Ovary (tissue), 9 donors: ENCODE measurements around the gene OLFML2A. TPM values are rescaled to one million over a fixed set of nuclear protein-coding genes. Genes with fewer than 3 reads are reported as not detected.

ENCODE experiments used
- DNase-seq, 5 donors: peaks; one replicate each; pipeline ENCODE4 v3.0.0-alpha.2; 2019 to 2020
- H3K27ac ChIP-seq, 2 donors: fragments of 200-600 bp; one replicate each; pipeline versions ENCODE4 v1.5.1 to v1.8.0; 2019 to 2022
- H3K27me3 ChIP-seq: fragments of 200-600 bp; one replicate; pipeline ENCODE4 v1.8.0; 2022
- H3K36me3 ChIP-seq: fragments of 200-600 bp; sonication (generic); one replicate; pipeline ENCODE4 v1.5.1; 2019
- H3K4me1 ChIP-seq: one replicate; pipeline ENCODE4 v1.8.1; 2013; ENCODE audit warnings: mild to moderate bottlenecking, moderate library complexity; ENCODE audit not compliant: insufficient read depth
- H3K4me3 ChIP-seq: fragments of 200-600 bp; sonication (generic); one replicate; pipeline ENCODE4 v1.5.1; 2017
- H3K9me3 ChIP-seq, 2 donors: fragments of 200-600 bp in 1 of 2; sonication (generic) in 1 of 2; one replicate each; pipeline versions ENCODE4 v1.5.1 to v1.8.1; 2013 to 2019; ENCODE audit warnings: mild to moderate bottlenecking in 1 of 2, moderate library complexity in 1 of 2
- EP300 ChIP-seq: sonication (generic); formaldehyde crosslinking; IDR thresholded peaks from one replicate; pipeline ENCODE4 v1.6.1; 2017; ENCODE audit warnings: antibody characterized with exemption
- POLR2A ChIP-seq: fragments of 450-650 bp; IDR thresholded peaks from one replicate; pipeline ENCODE4 v1.6.1; 2017; ENCODE audit warnings: antibody characterized with exemption, mild to moderate bottlenecking, moderate library complexity
- WGBS, 3 donors: extraction: QIAGEN DNeasy Blood & Tissue Kit in 1 of 3; methylation state at CpG; one replicate each; pipeline versions ENCODE4 v1.1.5 to v1.1.7; 2013 to 2017; 5-methylcytosine and 5-hydroxymethylcytosine counted together
- intact Hi-C, 4 donors: fragments of 100-400 bp; cut with DNase I; formaldehyde crosslinking; loops; one replicate each; pipeline versions ENCODE4 v1.11.0 to v1.15.1; 2022 to 2023
- polyA plus RNA-seq, 2 donors: library from polyadenylated mRNA; stranded (reverse); fragments of 200-250 nt in 1 of 2; fragments of 350-450 nt in 1 of 2; fragmentation: Illumina TruSeq in 1 of 2; extraction: RNeasy Lipid Tissue Mini Kit (QIAGEN cat#74804) in 1 of 2; gene quantifications; one replicate each; pipeline ENCODE4 v1.2.3, GENCODE V29; 2013 to 2014
- total RNA-seq, 7 donors: library from RNA; depleted of rRNA in 2 of 7; stranded (reverse); fragments of >200 nt in 2 of 7; fragmentation: NEBNext Ultra II Directional in 3 of 7; extraction: Animal tissue kit (Norgen Biotek cat#: 25700) in 3 of 7; gene quantifications; one replicate each; pipeline versions ENCODE4 v1.1.0 to v1.2.4, GENCODE V29; 2016 to 2023
- TF ChIP-seq, protein P1 (sequence below), 3 donors: fragments of 450-650 bp in 2 of 3; fragments of 200-600 bp in 1 of 3; IDR thresholded peaks; one replicate each; pipeline versions ENCODE4 v1.5.1 to v1.8.0; 2016 to 2022; ENCODE audit warnings: antibody characterized with exemption in 3 of 3, mild to moderate bottlenecking in 1 of 3
- donor health status: DM: no; HTN: no; CAD: no; lungs with moderate emphysema.
- donor health status: DM: no; HTN: no; CAD: no.
- donor health status: Bipolar disorder and iron deficiency.
- donor health status: DM: yes; HTN: yes; CAD: no.
- donor health status: DM: no; HTN: no; CAD: no.
- donor health status: DM: yes; HTN: yes; CAD: no.

OLFML2A gene
- total and polyA plus RNA-seq, 9 donors: 14.7 to 63.4 (median 31.0) TPM

DNA sequence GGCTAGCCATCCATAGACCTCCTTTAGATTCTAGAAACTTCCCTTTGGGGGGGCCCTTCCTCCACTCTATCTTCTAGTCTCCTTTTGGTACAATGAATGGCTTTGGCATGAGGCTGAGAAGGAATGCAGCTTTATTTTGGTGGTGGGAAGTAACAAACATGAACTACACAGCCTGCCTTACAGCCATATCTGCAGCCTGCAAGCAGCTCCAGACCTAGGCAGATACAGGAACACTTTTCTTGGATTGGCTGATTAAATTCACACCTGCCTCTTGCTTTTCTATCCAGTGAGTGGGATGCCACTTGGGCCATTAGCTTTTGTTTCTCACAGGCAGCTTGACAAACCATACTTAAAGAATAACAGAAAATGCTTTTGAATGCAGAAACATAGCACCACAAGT lies 34.0 kb upstream of the OLFML2A start:
- H3K4me1 ChIP-seq: no peaks in the 10 kb centered on the region
- H3K36me3 ChIP-seq: no peaks in the 10 kb centered on the region
- no peak for TF ChIP-seq POLR2A
- no peak for TF ChIP-seq EP300
- TF ChIP-seq, protein P1, sequence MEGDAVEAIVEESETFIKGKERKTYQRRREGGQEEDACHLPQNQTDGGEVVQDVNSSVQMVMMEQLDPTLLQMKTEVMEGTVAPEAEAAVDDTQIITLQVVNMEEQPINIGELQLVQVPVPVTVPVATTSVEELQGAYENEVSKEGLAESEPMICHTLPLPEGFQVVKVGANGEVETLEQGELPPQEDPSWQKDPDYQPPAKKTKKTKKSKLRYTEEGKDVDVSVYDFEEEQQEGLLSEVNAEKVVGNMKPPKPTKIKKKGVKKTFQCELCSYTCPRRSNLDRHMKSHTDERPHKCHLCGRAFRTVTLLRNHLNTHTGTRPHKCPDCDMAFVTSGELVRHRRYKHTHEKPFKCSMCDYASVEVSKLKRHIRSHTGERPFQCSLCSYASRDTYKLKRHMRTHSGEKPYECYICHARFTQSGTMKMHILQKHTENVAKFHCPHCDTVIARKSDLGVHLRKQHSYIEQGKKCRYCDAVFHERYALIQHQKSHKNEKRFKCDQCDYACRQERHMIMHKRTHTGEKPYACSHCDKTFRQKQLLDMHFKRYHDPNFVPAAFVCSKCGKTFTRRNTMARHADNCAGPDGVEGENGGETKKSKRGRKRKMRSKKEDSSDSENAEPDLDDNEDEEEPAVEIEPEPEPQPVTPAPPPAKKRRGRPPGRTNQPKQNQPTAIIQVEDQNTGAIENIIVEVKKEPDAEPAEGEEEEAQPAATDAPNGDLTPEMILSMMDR (IDR thresholded peaks at IDR 0.05): no peak
- intact Hi-C loops: no loop called here
- no peaks in the 10 kb centered on the region for H3K27me3 ChIP-seq
- no peak for DNase-seq
- no peak overlapping the region for H3K27ac ChIP-seq
- no peak overlapping the region for H3K4me3 ChIP-seq
- no peaks in the 10 kb centered on the region for H3K9me3 ChIP-seq

DNA sequence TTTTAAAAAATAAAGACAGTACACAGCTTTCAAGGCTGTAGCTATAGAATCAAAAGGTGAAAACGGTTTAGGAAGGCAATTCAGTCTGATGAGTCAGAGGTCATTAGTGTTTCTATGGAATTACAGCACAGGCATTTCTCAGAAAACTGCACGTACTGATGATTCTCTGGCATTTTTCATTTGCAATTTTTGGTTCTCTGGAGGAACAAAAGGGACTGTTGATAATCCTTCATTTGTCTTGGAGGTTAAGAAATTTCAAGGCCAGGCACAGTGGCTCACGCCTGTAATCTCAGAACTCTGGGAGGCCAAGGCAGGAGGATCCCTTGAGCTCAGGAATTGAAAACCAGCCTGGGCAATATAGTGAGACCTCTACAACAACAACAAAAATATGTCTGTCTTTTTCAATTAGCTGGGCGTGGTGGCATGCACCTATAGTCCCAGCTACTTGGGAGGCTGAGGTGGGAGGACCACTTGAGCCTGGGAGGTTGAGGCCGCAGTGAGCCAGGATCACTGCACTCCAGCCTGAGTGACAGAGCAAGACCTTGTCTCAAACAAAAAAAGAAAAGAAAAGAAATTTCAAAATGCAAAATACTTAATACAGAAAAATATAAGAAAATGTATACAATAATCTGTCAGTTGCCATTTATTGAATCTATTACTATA lies 33.1 kb upstream of the OLFML2A start:
- Histone ChIP-seq H3K4me3 (no peak overlapping the region), H3K4me1 (no peaks in the 10 kb centered on the region), H3K27me3 (no peaks in the 10 kb centered on the region), H3K27ac (no peak overlapping the region), H3K9me3 (no peaks in the 10 kb centered on the region), H3K36me3 (no peaks in the 10 kb centered on the region)
- intact Hi-C loops: no loop called here
- no peak for DNase-seq
- WGBS, 3 donors: 62 to 67% (median 66%) methylated on average over 5 of the region's 5 CpGs
- TF ChIP-seq EP300: no peak

DNA sequence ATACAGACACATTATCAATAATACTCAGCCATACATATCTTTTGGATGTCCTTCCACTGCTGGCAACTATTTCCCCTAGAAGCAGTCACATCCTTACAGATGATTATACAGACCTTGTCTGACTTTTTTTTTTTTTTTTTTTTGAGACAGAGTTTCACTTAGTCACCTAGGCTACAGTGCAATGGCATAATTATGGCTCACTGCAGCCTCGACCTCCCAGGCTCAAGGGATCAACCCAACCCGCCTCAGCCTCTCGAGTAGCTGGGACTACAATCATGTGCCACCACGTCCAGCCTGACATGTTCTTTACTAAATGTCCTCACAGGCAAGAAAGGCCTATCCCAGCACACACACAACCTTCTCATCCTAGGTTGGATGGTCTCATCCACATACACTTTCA lies 29.9 kb upstream of the OLFML2A start:
- TF ChIP-seq, protein P1 (IDR thresholded peaks at IDR 0.05): no peak
- TF ChIP-seq EP300 (no peak), POLR2A (no peak)
- Histone ChIP-seq H3K27me3 (no peaks in the 10 kb centered on the region), H3K9me3 (no peaks in the 10 kb centered on the region), H3K4me1 (no peaks in the 10 kb centered on the region), H3K36me3 (no peaks in the 10 kb centered on the region), H3K27ac (no peak overlapping the region), H3K4me3 (no peak overlapping the region)
- WGBS, 3 donors: 83 to 85% (median 85%) methylated on average over 4 of the region's 4 CpGs
- no peak for DNase-seq
- intact Hi-C loops: no loop called here

DNA sequence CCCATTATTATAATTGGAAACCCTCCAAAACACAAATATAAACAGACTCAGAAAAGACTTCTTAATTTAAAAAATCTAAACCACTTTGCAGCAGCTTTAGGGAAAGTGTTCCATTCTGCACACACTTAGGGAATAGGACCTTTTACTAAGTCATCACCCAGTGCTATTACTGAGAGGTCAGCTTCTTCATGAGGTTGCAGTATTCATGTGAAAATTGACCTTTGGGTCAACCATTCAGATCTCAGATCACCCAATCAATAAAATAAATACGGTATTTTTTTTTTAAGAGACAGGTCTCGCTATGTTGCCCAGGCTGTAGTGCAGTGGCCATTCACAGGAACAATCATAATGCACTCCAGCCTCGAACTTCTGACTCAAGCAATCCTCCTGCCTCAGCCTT lies 27.6 kb upstream of the OLFML2A start:
- H3K4me1 ChIP-seq: no peaks in the 10 kb centered on the region
- no peaks in the 10 kb centered on the region for H3K36me3 ChIP-seq
- H3K27me3 ChIP-seq: no peaks in the 10 kb centered on the region
- TF ChIP-seq POLR2A (no peak), EP300 (no peak)
- TF ChIP-seq, protein P1 (IDR thresholded peaks at IDR 0.05): no peak
- no peak overlapping the region for H3K4me3 ChIP-seq
- intact Hi-C loops: no loop called here
- DNase-seq: no peak
- H3K27ac ChIP-seq: no peak overlapping the region
- WGBS, 3 donors: 92 to 98% (median 93%) methylated on average over 3 of the region's 3 CpGs
- H3K9me3 ChIP-seq: no peaks in the 10 kb centered on the region

DNA sequence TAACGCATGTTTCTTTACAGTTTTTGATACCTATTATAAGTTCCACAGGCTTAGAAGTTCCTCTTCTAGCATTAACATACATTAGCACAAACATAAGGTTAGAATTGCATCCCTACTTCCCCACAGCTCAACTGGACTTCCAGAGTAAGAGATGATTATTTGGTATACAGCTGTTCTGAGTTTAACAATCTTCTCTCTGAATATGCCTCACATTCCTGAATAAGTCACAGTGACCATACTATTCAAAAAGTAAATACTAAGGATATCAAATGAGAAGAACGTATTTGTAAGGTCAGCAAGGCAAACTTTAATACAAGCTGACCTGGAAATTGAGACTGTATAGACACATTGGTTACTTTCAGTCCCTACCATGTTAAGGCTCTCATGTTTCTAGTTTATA lies 27.2 kb upstream of the OLFML2A start:
- TF ChIP-seq, protein P1 (IDR thresholded peaks at IDR 0.05): no peak
- no peak for TF ChIP-seq EP300
- TF ChIP-seq POLR2A: no peak
- H3K9me3 ChIP-seq: no peaks in the 10 kb centered on the region
- no peaks in the 10 kb centered on the region for H3K36me3 ChIP-seq
- intact Hi-C loops: no loop called here
- DNase-seq: no peak
- 51 to 59% (median 51%) methylated on average over 2 of the region's 2 CpGs for WGBS, 3 donors
- H3K27ac ChIP-seq: no peak overlapping the region
- no peaks in the 10 kb centered on the region for H3K4me1 ChIP-seq
- H3K4me3 ChIP-seq: no peak overlapping the region
- no peaks in the 10 kb centered on the region for H3K27me3 ChIP-seq
